ENCODE measurements around the gene GRAMD4.
A peak's percentile ranks its signal among the peaks of the same experiment; 100 is the strongest.

Gene GRAMD4

DNA sequence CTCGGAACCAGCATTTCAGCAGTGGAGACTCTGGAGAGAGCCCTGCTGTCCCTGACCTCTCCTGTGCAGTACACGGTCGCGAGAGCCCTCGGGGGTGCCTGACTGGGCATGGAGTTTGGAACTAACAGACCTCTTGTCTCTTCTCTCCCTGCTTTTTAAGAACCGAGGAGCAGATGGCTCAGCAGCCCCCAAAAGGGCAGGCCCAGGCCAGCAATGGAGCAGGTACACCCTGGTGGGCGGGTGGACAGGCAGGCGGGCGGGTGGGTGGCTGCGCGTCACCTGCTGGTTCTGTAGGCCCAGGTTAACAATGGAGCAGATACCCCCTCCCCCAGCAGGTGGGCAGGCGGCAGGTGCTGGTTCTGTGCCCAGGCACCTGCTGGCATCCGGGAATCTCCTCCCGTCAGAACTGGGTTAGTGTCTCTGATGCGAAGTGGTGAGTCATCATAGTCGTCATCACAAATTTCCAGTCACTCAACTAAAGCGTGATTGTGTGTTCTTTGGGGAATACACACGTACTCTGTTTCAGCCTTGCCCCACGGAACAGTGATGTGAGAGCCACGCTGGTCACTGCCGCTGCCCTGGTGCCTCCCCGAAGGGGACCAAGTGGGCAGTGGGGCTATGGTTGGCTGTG is 41.1 kb downstream of the GRAMD4 start:
- no peak for TF ChIP-seq POLR2AphosphoS5 (IDR thresholded peaks at IDR 0.05; ENCODE audit: low read depth, low read length)
- TF ChIP-seq SIN3A (IDR thresholded peaks at IDR 0.05; ENCODE audit: borderline replicate concordance, insufficient read depth, low read length): no peak
- TF ChIP-seq, protein P1, sequence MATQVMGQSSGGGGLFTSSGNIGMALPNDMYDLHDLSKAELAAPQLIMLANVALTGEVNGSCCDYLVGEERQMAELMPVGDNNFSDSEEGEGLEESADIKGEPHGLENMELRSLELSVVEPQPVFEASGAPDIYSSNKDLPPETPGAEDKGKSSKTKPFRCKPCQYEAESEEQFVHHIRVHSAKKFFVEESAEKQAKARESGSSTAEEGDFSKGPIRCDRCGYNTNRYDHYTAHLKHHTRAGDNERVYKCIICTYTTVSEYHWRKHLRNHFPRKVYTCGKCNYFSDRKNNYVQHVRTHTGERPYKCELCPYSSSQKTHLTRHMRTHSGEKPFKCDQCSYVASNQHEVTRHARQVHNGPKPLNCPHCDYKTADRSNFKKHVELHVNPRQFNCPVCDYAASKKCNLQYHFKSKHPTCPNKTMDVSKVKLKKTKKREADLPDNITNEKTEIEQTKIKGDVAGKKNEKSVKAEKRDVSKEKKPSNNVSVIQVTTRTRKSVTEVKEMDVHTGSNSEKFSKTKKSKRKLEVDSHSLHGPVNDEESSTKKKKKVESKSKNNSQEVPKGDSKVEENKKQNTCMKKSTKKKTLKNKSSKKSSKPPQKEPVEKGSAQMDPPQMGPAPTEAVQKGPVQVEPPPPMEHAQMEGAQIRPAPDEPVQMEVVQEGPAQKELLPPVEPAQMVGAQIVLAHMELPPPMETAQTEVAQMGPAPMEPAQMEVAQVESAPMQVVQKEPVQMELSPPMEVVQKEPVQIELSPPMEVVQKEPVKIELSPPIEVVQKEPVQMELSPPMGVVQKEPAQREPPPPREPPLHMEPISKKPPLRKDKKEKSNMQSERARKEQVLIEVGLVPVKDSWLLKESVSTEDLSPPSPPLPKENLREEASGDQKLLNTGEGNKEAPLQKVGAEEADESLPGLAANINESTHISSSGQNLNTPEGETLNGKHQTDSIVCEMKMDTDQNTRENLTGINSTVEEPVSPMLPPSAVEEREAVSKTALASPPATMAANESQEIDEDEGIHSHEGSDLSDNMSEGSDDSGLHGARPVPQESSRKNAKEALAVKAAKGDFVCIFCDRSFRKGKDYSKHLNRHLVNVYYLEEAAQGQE (IDR thresholded peaks at IDR 0.05; ENCODE audit: insufficient read depth in 1 of 2, low read depth in 2 of 2, low read length in 2 of 2): no peak
- peak; percentile 20 for TF ChIP-seq FOXP2 (optimal IDR thresholded peaks at IDR 0.05; ENCODE audit: borderline replicate concordance, extremely low read depth, extremely low read length, insufficient read depth)
- TF ChIP-seq TAF1 (IDR thresholded peaks at IDR 0.05; ENCODE audit: borderline replicate concordance, insufficient read depth, low read length): no peak

DNA sequence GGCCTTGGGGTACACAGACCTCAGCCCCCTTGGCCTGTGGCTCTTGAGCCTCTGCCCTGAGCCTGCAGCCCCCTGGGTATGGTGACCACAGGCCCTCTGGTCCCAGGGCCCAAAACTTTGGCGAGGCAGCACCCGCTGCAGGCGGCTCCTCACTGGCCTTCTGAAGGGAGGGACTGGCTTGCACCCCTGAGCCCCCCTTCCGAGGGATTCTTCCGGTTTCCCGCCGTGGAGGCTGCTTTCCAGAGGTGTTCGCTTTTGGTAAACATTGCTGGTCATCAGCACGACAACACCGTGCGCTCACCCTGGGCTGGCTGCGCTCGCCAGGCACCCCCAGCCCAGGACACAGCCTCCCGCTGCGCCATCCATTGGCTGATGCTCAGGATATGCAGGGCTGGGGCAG is 42.0 kb downstream of the GRAMD4 start:
- TF ChIP-seq TAF1 (IDR thresholded peaks at IDR 0.05; ENCODE audit: borderline replicate concordance, insufficient read depth, low read length): no peak
- TF ChIP-seq, protein P1 (IDR thresholded peaks at IDR 0.05; ENCODE audit: insufficient read depth in 1 of 2, low read depth in 2 of 2, low read length in 2 of 2): no peak

DNA sequence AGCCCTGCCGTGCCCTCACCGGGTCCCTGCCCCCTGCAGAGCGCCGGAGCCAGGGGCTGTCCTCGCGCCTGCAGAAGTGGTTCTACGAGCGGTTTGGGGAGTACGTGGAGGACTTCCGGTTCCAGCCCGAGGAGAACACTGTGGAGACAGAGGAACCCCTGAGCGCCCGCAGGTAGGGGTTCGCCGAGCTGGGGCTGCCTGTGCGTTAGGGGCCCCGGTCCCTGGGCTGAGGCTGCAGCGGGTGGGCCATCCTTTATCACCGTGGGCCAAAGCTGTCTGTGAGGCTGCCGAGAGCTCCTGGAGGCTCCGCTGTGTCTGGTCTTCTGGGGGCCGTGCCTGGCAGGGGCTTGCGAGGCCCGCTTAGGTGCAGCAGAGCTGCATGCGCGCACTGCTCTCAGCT is 42.8 kb downstream of the GRAMD4 start:
- no peak for TF ChIP-seq POLR2AphosphoS5 (IDR thresholded peaks at IDR 0.05; ENCODE audit: low read depth, low read length)
- no peak for TF ChIP-seq SIN3A (IDR thresholded peaks at IDR 0.05; ENCODE audit: borderline replicate concordance, insufficient read depth, low read length)
- no peak for TF ChIP-seq TAF1 (IDR thresholded peaks at IDR 0.05; ENCODE audit: borderline replicate concordance, insufficient read depth, low read length)
- TF ChIP-seq, protein P1 (IDR thresholded peaks at IDR 0.05; ENCODE audit: insufficient read depth in 1 of 2, low read depth in 2 of 2, low read length in 2 of 2): no peak
- no peak for TF ChIP-seq FOXP2 (optimal IDR thresholded peaks at IDR 0.05; ENCODE audit: borderline replicate concordance, extremely low read depth, extremely low read length, insufficient read depth)

DNA sequence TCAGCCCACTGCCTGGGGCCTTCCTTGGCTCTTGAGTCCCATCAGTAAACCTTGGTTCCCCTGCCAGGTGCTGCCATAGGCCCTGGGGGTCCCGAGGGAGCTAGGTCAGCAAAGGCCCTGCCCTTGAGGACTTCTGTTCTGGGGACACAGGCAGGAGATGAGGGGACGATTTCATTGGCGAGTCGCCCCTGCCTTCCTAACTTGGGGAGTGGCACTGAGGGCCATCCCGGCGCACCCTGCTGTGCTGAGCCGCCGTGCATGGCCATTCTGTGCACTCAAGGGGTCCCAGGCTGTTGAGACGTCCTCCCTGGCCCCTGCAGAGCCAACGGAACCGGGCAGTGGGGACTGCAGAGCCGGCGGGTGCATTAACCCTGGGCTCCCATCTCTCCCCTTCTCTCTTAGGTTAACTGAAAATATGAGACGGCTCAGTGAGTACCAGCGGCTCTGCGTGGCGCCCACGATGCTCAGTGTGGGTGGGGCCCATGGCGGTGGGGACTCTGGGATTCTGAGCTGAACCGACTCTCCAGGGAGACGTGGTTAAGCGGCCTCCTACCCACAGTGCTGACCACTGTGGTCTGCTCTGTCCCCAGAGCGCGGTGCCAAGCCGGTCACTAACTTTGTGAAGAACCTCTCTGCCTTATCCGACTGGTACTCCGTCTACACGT is 43.4 kb downstream of the GRAMD4 start:
- no peak for TF ChIP-seq SIN3A (IDR thresholded peaks at IDR 0.05; ENCODE audit: borderline replicate concordance, insufficient read depth, low read length)
- no peak for TF ChIP-seq POLR2AphosphoS5 (IDR thresholded peaks at IDR 0.05; ENCODE audit: low read depth, low read length)

DNA sequence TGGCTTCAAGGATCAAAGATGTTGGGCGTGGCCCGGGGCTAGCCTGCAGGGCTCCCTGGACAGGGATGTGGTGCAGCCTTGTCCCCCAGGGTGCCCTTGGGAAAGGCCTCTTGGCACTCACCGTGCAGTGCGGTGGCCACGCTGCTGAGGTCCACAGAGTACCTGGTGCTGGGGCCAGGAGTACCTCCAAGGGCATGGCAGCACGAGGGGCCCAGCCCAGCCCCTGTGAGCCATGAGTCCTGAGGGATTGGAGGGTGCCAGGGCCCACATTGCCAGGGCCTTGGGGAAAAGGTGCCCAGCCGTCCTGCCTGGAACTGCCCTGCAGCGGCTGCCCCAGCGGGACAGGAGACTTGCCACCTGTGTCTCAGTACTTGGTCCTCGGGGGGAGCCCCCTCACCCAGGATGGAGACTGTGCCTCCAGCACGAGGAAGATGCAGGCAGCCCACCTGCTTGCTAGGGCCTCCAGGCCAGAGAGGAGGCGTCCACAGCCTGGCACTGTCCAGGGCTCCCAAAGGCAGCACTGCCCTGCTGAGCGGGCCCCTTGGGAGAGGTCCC is 44.2 kb downstream of the GRAMD4 start:
- TF ChIP-seq, protein P1 (IDR thresholded peaks at IDR 0.05; ENCODE audit: insufficient read depth in 1 of 2, low read depth in 2 of 2, low read length in 2 of 2): no peak
- no peak for TF ChIP-seq FOXP2 (optimal IDR thresholded peaks at IDR 0.05; ENCODE audit: borderline replicate concordance, extremely low read depth, extremely low read length, insufficient read depth)
- no peak for TF ChIP-seq POLR2AphosphoS5 (IDR thresholded peaks at IDR 0.05; ENCODE audit: low read depth, low read length)
- no peak for TF ChIP-seq SIN3A (IDR thresholded peaks at IDR 0.05; ENCODE audit: borderline replicate concordance, insufficient read depth, low read length)
- TF ChIP-seq TAF1 (IDR thresholded peaks at IDR 0.05; ENCODE audit: borderline replicate concordance, insufficient read depth, low read length): no peak

All from PFSK-1 (cell line).